Measurements from ENCODE around the gene FTSJ1. TPM values are rescaled to one million over a fixed set of nuclear protein-coding genes. Genes with fewer than 3 reads are reported as not detected.
A peak's percentile ranks its signal among the peaks of the same experiment; 100 is the strongest.

Gene FTSJ1
- total RNA-seq, 1 donor from 2014 or later, result 154 TPM

DNA sequence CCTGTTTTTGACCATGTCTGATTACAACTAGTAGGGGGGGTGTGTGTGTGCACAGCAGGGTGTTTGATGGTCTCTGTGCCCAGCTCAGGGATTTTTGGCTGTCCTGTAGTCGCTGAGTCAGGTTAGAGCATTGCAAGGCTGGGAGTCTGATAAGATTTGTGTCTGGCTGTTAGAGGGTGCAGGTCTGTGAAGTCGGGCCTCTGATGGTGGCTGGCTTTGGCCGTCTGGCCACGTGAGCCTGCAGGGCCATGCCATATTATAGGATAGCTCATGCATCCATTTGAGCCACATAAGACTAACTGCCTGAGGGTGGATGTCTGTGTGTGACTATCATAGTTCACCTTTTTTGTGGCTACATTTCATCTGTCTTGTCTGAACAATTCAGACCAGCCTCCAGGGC is 37.7 kb downstream of the FTSJ1 start:
- Histone ChIP-seq H3K27me3 (ENCODE audit: control insufficient read depth, insufficient read depth, low read length) (no peaks in the 10 kb centered on the region), H3K36me3 (ENCODE audit: control insufficient read depth, insufficient read depth, low read length) (peaks cover 8% of the 10 kb centered on the region), H3K4me3 (ENCODE audit: low read depth, low read length) (no peak overlapping the region)
- FAIRE-seq, result no peak
- TF ChIP-seq, protein P1, sequence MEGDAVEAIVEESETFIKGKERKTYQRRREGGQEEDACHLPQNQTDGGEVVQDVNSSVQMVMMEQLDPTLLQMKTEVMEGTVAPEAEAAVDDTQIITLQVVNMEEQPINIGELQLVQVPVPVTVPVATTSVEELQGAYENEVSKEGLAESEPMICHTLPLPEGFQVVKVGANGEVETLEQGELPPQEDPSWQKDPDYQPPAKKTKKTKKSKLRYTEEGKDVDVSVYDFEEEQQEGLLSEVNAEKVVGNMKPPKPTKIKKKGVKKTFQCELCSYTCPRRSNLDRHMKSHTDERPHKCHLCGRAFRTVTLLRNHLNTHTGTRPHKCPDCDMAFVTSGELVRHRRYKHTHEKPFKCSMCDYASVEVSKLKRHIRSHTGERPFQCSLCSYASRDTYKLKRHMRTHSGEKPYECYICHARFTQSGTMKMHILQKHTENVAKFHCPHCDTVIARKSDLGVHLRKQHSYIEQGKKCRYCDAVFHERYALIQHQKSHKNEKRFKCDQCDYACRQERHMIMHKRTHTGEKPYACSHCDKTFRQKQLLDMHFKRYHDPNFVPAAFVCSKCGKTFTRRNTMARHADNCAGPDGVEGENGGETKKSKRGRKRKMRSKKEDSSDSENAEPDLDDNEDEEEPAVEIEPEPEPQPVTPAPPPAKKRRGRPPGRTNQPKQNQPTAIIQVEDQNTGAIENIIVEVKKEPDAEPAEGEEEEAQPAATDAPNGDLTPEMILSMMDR (IDR thresholded peaks at IDR 0.05; ENCODE audit: insufficient read depth, low read length, severe bottlenecking), result no peak
- DNase-seq (ENCODE audit: low read depth), result no peak

DNA sequence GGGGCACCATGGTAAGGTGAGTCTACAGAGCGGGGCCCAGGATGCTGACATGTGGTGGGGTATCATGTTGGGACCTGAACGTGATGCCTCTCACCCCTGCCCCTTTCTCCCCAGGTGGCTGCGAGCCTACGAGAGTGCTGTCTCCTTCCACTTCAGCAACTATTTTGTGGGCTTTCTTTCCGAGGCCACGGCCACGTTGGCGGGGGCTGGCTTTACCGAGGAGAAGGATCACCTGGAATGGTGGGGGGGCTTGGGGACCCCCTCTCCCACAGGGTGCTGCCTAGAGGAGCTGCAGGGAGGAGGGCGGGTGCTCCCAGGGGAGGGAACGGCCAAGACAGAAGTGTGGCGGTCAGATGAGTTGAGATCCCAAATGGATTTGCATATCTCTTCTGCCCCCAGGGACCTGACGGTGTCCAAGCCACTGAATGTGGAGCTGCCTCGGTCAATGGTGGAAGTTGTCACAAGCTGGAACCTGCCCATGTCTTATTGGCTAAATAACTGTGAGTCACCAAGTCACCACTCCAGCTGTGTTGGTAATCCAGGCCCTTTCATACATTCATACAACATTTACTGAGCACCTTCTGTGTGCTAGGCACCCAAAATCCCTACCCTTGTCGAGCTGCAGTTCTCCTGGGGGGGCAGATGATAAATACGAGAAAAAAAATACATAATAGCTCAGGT is 38.3 kb downstream of the FTSJ1 start:
- Histone ChIP-seq H3K27me3 (ENCODE audit: control insufficient read depth, insufficient read depth, low read length) (no peaks in the 10 kb centered on the region), H3K4me3 (ENCODE audit: low read depth, low read length) (no peak overlapping the region), H3K36me3 (ENCODE audit: control insufficient read depth, insufficient read depth, low read length) (peaks cover 8% of the 10 kb centered on the region)
- TF ChIP-seq, protein P1 (IDR thresholded peaks at IDR 0.05; ENCODE audit: insufficient read depth, low read length, severe bottlenecking), result no peak
- DNase-seq (ENCODE audit: low read depth) (peak; percentile 70), FAIRE-seq (no peak)

DNA sequence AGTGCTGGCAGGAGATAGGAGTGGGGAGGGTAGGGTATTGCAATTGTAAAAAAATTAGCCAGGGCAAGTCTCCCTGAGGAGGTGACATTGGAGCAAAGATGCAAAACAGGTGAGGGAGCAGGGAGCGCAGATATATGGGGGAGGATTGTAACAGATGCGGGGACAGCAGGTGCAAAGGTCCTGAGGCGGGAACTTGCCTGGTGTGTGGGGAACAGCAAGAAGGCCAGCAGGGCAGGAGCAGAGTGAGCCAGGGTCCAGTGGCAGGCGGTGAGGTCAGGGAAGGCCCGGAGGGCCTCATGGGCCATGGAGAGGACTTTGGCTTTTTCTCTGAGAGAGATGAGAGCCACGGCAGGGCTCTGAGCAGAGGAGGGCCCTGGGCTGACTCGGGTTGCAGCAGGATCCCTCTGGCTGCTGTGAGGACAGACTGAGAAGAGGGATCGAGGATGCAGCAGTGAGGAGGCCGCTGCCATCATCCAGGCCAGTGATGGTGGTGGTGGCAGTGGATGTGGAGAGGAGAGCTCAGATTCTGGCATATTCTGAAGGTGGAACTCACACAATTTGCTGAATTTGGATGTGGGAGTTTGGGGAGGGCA is 39.0 kb downstream of the FTSJ1 start:
- no peaks in the 10 kb centered on the region for H3K27me3 ChIP-seq (ENCODE audit: control insufficient read depth, insufficient read depth, low read length)
- no peak overlapping the region for H3K4me3 ChIP-seq (ENCODE audit: low read depth, low read length)
- H3K36me3 ChIP-seq (ENCODE audit: control insufficient read depth, insufficient read depth, low read length), result peaks cover 8% of the 10 kb centered on the region
- TF ChIP-seq, protein P1 (IDR thresholded peaks at IDR 0.05; ENCODE audit: insufficient read depth, low read length, severe bottlenecking), result no peak
- FAIRE-seq (no peak), DNase-seq (ENCODE audit: low read depth) (no peak)

DNA sequence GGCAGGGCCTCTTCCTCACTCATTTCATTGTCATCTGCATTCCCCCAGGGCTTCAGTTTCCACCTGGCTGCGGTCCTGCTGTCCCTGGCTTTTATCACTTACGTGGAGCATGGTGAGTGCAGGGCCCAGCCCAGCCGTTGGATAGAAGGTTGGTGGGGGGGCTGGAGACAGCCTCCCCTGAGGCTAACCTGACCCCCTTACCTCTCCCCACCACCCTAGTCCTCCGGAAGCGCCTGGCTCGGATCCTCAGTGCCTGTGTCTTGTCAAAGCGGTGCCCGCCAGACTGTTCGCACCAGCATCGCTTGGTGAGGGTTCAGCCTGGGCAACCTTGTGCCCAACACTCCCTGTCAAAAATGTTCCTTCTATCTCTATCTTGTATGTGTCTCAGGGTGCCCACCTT is 39.8 kb downstream of the FTSJ1 start:
- FAIRE-seq (no peak), DNase-seq (ENCODE audit: low read depth) (no peak)
- no peaks in the 10 kb centered on the region for H3K27me3 ChIP-seq (ENCODE audit: control insufficient read depth, insufficient read depth, low read length)
- TF ChIP-seq, protein P1 (IDR thresholded peaks at IDR 0.05; ENCODE audit: insufficient read depth, low read length, severe bottlenecking), result no peak
- H3K36me3 ChIP-seq (ENCODE audit: control insufficient read depth, insufficient read depth, low read length), result peaks cover 8% of the 10 kb centered on the region
- H3K4me3 ChIP-seq (ENCODE audit: low read depth, low read length), result no peak overlapping the region

DNA sequence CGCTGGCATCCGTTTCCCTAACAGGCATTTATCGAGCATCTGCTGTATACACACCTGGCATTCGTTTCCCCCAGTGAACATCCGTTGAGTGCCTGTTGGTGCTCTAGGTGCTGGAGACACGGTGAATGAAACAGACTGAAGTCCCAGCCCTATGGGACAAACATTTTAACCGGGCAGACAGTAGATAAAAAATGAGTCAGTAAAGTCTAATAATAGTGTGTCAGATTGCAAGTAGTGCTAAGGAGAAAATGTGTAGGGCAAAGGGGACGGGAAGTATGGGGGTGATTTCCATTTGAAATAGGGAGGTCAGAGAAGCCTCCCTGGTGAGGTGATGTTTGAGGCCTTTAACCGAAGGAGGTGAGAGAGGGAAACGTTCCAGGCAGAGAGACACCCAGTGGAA is 40.3 kb downstream of the FTSJ1 start:
- FAIRE-seq, result no peak
- Histone ChIP-seq H3K27me3 (ENCODE audit: control insufficient read depth, insufficient read depth, low read length) (no peaks in the 10 kb centered on the region), H3K4me3 (ENCODE audit: low read depth, low read length) (no peak overlapping the region), H3K36me3 (ENCODE audit: control insufficient read depth, insufficient read depth, low read length) (peaks cover 8% of the 10 kb centered on the region)
- no peak for DNase-seq (ENCODE audit: low read depth)
- TF ChIP-seq, protein P1 (IDR thresholded peaks at IDR 0.05; ENCODE audit: insufficient read depth, low read length, severe bottlenecking), result no peak
